NCI-H1092 treated with DMSO at 0.1 percent for 48 hours (cell line): ENCODE measurements around the gene PRDM8.
A peak's percentile ranks its signal among the peaks of the same experiment; 100 is the strongest.
"Not testable (repeated sequence)": the region's sequence is repeated elsewhere in the genome, so short reads cannot be mapped to it uniquely, and the experiment has no call there.

Experiments
- DNase-seq: peaks from one replicate; lab custom pipeline; 2025; lab: John Stamatoyannopoulos, UW

PRDM8 gene

DNA sequence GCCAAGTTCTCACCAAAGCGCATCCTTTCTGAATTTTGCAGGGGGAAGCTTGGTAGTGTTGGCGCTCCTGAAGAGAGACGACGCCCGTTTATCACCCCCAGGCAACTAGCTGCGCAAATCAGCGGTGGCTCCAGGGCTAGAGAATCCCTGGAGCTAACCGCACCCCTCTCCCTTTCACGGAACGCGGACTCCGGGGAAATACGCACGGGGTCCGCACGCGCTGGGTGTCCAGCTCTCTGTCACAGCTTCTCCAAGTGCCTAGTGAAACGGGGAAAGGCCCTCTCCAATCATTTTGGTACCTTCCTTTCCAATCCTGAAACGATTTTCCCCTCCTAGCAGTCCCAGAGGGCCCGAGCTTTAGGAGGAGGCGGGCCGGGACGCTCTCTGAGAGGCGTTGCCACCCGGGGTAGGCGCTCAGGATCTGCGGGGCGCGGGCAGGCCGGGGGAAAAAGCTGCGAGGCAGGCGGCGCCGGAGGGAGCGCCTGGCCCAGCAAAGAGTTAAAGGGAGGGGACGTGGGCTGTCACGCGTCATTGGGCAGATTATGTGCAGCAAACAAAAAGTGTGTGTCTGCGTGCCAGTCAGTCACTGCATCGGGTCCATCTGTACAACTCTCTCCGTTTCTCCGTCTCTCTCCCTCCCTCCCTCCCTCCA, at the start of gene PRDM8:
Gene PRDM8 (plus strand): TSS at position 582 of the 652 bp plus-strand sequence. CDS start 2,578 bp downstream, outside the sequence.
- peak; percentile 65 for DNase-seq

DNA sequence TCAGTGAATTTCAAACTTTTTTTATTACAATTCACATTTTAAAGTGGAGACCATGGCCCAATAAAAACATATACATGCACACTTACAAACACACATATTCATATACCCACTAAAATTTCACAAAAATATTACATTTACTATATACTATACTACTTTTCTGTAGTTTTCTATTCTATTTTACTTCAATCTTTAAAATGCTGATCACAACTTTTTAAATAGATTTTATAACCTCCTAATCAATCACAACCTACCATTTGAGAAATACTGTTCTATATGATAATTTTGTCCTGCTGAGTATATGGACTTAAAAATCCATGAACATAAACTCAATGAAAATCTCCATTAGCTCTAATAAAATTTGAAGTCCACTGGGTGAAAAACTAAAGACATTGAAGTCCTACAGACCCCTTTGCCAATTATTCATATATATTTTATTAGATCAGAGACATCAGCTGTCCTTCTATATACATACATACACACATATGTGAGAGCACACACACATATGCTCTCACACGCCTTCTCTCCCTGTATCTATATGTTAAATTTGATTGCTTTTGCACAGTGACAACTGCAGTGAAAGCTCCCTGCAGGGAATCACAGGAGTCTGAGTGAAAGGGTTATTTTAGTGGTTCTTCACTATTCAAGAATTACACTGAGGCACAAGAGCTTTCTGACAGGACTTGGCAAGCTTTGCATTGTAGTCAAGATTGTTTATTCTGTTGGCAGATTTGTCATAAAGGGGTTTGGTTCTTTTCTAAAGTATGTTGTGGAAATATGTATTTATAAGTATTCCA, 46.7 kb upstream of the PRDM8 start:
- no peak for DNase-seq

DNA sequence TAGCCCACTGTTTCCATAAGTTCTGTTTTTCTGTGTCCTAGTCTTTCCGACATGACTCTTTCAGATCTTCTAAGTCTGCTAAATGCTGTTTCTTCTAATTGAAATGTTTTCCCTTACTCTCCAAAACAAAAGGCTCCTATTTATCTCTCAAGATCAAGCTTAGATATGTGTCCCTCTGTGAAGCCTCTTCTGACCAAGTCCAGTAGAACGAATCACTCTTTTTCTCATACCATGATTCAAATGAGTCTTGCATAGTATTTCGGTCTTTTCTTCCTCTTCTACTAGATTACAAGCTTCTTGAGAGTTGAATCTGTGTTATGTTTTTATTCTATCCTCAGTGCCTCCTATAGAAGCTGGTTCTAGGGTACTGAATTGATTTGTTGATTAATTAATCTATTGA, 45.3 kb upstream of the PRDM8 start:
- no peak for DNase-seq

DNA sequence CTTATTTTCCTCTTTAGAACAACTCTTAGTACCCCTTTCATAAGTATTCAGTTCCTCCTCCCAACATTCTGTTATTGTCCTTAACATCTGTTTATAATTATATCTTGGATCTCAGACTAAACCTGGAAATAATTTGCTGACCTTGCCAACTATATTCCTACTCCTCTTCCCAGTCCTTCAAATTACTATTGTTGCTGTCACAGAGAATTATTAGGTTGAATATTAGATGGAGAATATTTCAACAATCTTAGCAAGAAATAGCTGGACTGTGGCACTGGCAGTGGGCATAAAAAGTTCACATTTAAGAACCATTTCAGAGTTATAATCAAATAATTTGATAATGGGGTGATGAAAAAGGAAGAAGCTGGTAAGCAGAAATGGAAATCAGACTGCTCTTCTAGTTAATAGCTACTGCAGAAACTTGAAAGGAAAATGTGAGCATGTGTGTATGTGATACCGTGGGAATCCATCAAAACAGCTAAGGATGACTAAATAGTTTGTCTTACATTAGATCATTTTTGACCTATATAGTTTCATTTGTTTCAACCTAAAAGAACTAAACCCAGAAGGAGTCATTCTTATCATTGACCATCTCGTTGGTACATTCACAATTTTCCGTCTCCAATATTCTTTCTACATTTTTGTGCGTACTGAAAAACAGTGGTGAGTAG, 43.3 kb upstream of the PRDM8 start:
- no peak for DNase-seq

DNA sequence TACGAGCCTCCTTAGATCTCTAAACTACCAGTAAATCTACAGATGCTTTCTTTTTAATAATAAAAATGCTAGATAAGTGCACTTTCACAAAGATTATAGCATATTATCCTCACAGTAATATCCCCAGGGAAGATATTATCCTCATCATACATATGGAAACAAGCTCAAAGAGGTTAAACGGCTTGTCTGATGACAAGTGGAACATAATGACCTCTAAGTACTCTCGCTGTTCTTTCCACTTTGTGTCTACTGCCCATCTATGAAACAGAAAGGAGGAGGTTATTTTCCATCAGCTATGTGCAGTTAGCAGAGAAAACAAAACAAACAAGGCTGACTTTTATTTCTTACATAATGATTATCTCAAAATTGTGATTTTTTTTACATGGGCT, 42.8 kb upstream of the PRDM8 start:
- peak; percentile 26 for DNase-seq

DNA sequence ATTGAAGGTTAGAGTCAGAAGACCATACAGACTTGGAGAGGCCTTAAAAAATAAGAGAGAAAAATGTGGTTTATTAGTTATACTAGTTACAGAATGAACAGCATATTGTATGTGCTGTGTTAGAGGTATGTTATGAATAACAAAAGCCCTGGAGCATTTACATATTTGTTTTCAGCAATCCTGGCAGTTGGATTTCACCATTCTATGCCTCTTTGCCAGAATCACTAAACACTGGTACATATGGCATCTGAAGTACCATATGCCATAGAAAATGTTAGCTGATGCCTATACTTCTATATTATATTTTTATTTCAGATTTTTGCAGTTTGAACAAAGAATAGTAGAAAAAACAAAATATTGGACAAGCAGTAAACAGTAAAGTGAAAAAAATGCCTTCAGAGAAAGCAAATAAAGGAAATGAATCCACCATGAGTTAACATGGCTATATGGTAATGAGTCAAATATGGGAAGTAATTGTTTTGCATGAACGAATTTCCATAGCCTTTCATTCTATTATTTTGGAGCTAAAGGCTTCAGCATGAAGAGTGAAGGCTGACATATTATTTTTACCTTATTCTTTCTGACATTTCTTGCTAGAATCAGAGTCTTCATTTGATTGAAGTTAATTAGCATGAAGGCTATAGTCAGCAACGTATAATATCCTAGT, 41.9 kb upstream of the PRDM8 start:
- DNase-seq, result no peak

DNA sequence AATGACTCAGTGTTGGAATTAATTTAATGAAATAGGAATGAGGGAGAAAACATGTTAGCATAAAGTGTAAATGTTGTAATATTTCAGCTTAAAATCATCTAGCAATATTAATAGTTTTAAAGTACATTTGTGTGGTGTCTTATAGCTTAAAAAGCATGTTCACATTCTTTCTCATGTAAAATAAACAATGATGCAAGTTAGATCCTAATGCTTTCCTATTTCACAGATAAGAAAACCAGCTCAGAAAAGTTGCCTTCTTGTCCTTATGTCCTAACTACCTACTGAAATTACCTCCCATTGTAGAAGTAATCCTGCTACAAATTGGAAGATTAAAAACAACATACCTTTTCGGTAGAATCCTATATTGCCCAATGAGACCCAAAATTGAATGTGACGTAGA, 40.9 kb upstream of the PRDM8 start:
- DNase-seq, result no peak

DNA sequence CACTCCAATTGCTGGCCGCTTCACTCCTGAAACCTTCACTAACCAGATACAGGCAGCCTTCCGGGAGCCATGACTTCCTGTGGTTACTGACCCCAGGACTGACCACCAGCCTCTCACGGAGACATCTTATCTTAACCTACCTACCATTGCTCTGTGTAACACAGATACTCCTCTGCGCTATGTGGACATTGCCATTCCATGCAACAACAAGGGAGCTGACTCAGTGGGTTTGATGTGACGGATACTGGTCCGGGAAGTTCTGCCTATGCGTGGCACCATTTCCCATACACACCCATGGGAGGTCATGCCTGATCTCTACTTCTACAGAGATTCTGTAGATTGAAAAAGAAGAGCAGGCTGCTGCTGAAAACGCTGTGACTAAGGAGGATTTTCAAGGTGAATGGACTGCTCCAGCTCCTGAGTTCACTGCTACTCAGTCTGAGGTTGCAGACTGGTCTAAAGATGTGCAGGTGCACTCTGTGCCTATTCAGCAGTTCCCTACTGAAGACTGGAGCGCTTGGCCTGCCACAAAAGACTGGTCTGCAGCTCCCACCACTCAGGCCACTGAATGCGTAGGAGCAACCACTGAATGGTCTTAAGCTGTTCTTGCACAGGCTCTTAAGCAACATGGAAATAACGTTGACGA, 35.8 kb upstream of the PRDM8 start:
- no peak for DNase-seq

DNA sequence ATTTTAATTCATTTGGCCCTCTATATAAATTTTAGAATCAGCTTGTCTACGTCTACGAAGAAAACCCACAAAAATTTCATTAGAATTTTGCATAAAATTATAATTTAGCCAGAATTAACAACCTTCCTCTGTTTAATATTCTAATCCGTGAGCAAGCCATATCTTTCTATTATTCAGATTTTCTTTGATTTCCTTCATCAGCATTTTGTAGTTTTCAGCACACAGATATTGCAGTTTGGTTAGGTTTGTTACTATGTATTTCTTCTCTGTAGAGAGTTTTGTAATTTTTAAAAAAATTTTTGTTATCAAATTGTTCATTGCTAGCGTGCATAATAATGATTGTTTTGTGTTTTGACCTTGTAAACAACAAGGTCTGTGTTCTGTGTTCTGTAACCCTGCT, 34.9 kb upstream of the PRDM8 start:
- DNase-seq, result no peak

DNA sequence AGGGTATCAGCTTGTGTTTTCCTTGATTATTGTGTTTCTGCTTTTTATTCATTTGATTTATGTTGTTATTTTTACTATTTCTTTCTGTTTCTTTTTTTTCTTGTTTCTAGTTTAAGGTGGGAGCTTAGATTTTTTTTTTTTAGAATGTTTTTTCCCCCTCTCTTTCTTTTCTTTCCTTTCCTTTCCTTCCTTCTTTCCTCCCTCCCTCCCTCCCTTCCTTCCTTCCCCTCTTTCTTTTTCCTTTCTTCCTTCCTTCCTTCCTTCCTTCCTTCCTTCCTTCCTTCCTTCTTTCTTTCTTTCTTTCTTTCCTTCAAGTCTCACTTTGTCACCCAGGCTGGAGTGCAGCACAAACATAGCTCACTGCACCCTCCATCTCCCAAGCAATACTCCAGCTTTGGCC, 31.4 kb upstream of the PRDM8 start:
- no peak for DNase-seq

DNA sequence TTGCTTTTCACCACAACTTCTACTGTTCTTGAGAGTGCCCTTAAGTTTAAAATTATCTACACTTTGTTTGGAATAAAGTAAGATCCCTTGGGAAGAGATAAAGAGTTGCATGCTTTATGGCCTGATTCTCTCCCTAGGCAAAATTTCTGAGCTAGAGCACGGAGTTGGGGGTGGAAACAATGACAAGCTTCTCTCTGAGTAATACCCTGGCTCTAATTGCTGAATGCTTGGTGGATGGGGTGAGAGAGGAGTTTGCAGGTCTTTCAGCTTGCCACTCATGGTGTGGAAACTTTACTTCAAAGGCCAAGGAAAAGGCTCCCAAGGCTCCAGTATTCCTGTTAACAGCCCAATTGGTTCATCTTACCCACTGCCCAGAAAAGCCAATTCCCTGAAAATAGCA, 26.1 kb upstream of the PRDM8 start:
- no peak for DNase-seq

DNA sequence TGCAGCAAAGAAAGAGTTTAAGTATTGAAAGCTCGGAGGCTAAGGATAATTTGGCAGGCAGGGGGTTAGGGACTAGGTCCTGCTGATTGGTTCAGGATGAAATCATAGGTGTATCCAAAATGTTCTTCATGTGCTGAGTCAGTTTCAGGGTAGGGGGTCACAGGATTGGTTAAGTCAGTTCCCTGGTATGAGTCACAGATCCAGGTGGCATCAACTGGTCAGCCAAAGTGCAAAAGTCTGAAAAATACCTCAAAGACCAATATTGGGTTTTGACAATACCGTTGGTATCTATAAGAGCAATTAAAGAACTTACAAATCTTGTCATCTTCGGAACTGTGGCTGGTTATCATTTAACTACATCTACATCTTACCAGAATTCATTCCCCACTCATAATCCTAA, 25.6 kb upstream of the PRDM8 start:
- DNase-seq, result no peak

DNA sequence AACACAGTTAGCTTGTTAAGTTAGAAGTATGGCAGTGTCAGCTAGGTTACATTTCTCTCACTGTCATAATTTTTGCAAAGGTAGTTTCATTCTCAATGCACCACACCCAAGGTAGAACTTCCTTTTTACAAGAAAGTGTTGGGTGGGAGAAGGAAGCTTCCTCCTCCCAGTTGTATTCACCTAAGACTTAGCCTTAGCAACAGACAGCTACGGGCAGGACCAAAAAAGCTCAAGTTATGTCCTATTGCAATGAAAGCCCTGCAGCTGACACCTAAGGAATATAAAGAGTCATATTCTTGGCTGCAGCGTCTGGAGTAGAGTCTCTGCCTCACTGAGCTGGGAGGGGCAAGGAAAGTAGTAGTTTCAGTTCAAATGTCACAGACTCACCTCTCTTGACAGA, 25.1 kb upstream of the PRDM8 start:
- DNase-seq, result no peak

DNA sequence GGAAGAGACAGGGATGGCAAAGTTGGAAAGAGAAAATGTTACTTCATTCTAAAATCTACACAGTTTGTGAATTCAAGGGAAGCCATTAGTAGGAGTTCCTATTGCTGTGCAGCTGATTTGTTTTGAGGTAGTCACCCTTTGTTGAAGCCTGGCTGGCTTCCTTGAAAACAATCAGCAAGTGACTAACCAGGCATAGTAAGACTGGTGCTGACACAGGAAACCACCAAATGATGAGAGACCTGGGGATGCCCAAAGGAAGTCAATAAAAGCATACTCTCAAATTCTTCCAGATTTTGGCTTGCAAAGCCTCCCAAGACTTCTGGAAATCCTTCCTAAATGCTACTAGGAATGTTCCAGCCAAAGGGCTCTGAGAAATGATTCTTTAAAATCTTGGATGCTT, 23.9 kb upstream of the PRDM8 start:
- no peak for DNase-seq

DNA sequence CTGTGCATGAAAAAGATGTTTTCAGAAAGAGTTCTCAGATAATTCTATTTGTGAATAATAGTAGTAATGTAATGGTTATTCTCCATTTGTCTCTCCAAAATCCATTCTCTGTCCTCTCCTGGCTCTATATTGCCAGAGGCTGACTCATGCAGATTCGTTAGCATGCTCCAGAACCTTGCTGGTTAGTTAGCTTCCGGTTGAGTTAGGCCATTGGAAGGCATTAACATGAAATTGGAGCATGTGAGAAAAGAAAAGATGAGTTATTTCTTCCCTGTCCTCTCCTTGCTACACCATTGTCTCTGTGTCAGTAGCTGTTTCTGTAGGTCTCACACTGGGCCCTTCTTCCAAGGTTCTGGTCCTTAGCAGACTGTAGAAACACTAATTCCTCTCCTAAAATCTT, 23.5 kb upstream of the PRDM8 start:
- DNase-seq, result no peak

DNA sequence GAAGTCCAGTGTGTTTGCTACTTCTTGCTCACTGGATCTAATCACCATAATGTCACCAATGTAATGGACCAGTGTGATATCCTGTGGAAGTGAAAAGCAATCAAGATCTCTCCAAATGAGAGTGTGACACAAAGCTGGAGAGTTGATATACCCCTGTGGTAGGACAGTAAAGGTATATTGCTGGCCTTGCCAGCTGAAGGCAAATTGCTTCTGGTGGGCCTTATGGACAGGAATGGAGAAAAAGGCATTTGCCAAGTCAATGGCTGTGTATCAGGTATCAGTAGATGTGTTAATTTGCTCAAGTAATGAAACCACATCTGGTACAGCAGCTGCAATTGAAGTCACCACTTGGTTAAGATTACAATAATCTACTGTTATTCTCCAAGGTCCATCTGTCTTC, 19.5 kb upstream of the PRDM8 start:
- not testable (repeated sequence) for DNase-seq

DNA sequence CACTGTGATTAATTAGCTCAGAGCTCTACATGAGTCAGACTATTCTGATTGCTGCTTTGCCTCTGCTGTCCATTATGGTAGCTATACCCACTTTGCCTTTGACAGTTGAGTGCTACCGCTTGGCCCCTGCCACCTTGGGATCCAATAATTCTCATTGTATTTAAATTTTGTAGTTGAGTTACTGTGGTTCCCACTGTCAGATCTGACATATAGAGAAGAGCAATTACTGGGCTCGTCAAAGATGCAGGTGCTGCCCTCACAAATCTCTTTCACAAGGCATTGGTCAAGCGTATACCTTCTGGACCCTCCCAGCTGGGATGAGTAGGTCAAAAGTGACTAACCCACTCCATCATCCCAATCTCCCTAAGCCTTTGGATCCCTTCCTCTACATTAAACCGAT, 18.3 kb upstream of the PRDM8 start:
- DNase-seq, result no peak

DNA sequence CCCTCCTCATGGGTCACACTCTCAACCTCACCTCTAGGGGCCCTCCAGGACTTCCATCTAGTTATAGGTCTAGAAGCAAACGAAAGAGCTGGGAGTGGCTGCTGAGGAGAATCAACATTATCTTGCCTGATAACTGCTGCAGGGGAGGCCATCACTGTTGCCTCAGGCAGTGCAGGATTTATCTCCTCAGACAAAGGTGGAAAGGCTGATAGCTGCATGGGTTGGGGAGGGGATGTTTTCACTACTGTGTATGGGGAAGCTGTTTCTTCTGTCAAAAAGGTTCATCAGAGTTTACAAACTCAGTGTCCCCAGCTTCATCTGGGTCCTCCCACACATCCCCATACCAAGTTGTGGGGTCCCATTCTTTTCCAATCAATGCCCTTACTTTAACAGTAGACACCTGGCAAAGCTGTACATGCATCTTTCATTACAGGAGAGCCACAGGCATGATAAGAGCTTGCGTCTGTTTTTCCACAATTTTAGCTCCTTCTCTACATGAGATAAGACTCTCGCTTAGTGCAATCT, 17.6 kb upstream of the PRDM8 start:
- no peak for DNase-seq

DNA sequence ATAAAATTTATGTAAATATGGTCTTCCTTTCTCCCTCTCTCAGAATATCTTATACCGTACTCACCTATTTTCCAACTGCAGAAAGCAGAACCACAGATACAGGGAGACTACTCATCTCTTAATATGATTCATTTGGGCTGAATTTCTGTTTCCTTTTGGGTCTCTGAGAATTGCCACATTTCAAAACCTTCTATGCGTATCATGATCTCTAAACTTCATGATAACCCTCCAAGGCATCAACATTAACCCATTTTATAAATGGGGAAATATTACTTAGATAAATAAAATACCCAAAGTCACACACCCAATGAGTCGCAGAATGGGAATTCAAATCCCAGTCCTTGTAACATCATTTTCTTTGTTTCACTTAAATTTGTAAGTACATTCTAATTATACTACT, 16.6 kb upstream of the PRDM8 start:
- no peak for DNase-seq

DNA sequence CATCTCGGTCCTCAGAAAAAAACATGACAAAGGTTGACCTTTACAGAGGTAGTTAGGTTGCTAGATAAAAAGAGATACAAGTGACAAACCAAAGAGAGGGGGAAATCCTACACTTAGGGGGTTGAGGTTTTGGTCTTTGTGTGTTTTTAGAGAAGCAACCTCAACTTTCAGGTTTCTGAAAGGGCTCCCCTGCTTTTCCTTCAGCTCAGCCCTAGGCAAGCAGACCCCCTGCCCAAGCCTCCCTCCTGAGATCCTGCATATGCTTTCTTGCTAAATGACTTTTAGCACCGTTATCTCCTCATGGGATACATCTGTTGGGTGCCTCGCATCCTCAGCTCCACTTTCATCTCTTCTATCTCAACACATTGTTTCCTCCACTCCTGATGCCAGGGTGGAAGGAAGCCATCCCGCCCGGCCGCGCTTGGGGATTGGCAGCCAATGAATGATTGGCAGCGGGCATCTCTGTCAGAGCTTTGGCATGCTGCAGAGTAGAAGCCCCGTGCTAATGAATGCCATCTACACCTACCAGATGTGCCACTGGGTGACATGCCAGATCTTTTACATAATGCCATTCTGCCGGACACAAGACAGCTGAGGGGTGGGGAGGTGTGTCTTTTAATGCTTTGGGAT, 15.0 kb upstream of the PRDM8 start:
- no peak for DNase-seq

DNA sequence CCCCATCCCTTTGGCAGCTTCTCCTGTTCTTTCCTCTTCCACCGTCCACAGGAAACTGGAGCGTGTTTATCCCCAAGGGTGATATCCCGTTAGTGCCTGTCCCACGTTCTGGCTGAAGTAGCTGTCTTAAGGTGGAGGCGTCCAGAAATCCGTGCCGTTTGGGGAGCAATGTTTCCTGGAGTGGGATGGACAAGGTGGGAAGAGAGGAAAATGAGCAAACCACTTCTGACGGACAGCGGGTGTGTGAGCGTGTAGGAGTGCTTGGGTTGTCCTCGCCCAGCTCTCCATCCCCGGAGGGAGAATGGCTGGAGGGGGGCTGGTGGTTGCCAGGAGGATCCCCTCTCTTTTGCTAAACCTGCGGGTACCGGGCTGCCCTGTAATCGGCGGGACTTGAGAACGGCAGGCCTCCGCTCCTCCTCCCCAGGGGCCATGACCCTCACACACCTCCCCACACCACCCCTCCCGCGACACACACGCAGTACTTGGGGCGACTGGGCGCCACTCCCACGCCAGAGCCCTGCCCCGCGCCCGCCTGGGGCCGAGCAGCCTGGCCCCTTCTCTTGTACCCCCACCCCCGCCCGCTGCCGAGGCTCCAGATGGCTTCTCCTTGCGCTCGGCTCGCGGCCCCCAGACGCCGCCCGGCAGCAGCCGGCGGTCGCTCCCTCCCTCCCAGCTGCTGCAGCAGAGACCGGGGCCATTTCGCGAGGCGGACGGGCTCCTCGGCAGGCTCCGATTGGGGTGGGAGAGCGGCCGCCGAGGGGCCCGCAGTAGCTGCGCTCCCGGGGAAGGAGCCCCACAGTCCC, 13.9 kb upstream of the PRDM8 start:
- DNase-seq, result peak; percentile 37
